Tibial nerve (tissue), 3 donors: ENCODE results near the gene TMED7.

Experiments
- CTCF ChIP-seq, 5 experiments: fragments of 200-600 bp in 3 of 5; fragments of 450-650 bp in 2 of 5; sonication (generic) in 3 of 5; IDR thresholded peaks; one replicate each; pipeline ENCODE4 v1.5.1; 2016 to 2019; ENCODE audit warnings: antibody characterized with exemption in 5 of 5, mild to moderate bottlenecking in 3 of 5, moderate library complexity in 2 of 5
- POLR2A ChIP-seq, 2 donors: fragments of 450-650 bp; IDR thresholded peaks; one replicate each; pipeline ENCODE4 v1.6.1; 2017; ENCODE audit warnings: antibody characterized with exemption in 2 of 2, mild to moderate bottlenecking in 2 of 2, moderate library complexity in 2 of 2

GRCh38 chr5:115575167-115576070, 50.4 kb downstream of the TMED7 start:
- TF ChIP-seq CTCF (IDR thresholded peaks at IDR 0.05) (no peak), POLR2A (IDR thresholded peaks at IDR 0.05) (no peak)
